ENCODE results near the gene ARSG. TPM values are rescaled to one million over a fixed set of nuclear protein-coding genes. Genes with fewer than 3 reads are reported as not detected.
"Not testable (repeated sequence)": the region's sequence is repeated elsewhere in the genome, so short reads cannot be mapped to it uniquely, and the experiment has no call there.

Gene ARSG
- polyA plus RNA-seq, 2 of the 4 experiments (the other 2 are of a cell fraction): 0.57 to 1.7 TPM

DNA sequence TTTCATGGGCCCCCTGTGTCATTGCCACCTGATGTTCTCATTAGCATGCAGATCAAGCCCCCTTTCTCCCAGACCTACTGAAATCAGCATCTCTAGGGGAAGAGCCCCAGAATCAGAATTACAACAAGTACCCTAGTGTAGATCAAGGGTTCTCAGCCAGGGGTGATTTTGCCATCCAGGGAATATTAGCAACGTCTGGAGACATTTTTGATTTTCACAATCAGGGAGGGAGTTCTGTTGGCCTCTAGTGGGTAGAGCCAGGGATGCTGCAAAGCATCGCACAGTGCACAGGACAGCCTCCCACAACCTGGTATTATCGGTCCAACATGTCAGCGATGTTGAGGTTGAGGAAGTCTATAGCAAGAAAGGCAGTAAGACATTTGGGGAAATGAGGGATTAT is 36.1 kb upstream of the ARSG start:
- no peak overlapping the region for H3K4me2 ChIP-seq
- ChIA-PET POLR2A (no interaction called here), CTCF (interaction anchor here (1.2 to 3.0 kb wide), 3 partner anchors 7 to 181 kb away, joined by 7 to 17 read pairs (median 12); no protein-coding TSS in a partner anchor)
- 81% methylated on average over 4 of the region's 4 CpGs for WGBS (ENCODE audit: missing lambda C conversion rate)
- no peak overlapping the region for H3K4me3 ChIP-seq
- TF ChIP-seq NFE2L2 (conservative IDR thresholded peaks at IDR 0.05; ENCODE audit: low read length): no peak
- no peak for TF ChIP-seq RCOR1 (IDR thresholded peaks at IDR 0.05; ENCODE audit: low read depth, low read length)
- TF ChIP-seq, protein P1, sequence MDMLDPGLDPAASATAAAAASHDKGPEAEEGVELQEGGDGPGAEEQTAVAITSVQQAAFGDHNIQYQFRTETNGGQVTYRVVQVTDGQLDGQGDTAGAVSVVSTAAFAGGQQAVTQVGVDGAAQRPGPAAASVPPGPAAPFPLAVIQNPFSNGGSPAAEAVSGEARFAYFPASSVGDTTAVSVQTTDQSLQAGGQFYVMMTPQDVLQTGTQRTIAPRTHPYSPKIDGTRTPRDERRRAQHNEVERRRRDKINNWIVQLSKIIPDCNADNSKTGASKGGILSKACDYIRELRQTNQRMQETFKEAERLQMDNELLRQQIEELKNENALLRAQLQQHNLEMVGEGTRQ (IDR thresholded peaks at IDR 0.05): no peak
- no peak for TF ChIP-seq JUN (IDR thresholded peaks at IDR 0.05)
- no peak for TF ChIP-seq GATA3 (IDR thresholded peaks at IDR 0.05; ENCODE audit: borderline replicate concordance)
- TF ChIP-seq RFX5 (IDR thresholded peaks at IDR 0.05): no peak
- TF ChIP-seq, protein P2, sequence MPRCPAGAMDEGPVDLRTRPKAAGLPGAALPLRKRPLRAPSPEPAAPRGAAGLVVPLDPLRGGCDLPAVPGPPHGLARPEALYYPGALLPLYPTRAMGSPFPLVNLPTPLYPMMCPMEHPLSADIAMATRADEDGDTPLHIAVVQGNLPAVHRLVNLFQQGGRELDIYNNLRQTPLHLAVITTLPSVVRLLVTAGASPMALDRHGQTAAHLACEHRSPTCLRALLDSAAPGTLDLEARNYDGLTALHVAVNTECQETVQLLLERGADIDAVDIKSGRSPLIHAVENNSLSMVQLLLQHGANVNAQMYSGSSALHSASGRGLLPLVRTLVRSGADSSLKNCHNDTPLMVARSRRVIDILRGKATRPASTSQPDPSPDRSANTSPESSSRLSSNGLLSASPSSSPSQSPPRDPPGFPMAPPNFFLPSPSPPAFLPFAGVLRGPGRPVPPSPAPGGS (IDR thresholded peaks at IDR 0.05): no peak
- TF ChIP-seq SREBF2 (IDR thresholded peaks at IDR 0.05): no peak
- TF ChIP-seq EHMT2 (IDR thresholded peaks at IDR 0.05; ENCODE audit: low read depth): no peak
- TF ChIP-seq SMC3 (IDR thresholded peaks at IDR 0.05): no peak
- TF ChIP-seq EHF (CRISPR knock-in tag; IDR thresholded peaks at IDR 0.05): no peak
- TF ChIP-seq, protein P3, sequence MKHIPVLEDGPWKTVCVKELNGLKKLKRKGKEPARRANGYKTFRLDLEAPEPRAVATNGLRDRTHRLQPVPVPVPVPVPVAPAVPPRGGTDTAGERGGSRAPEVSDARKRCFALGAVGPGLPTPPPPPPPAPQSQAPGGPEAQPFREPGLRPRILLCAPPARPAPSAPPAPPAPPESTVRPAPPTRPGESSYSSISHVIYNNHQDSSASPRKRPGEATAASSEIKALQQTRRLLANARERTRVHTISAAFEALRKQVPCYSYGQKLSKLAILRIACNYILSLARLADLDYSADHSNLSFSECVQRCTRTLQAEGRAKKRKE (CRISPR knock-in tag; IDR thresholded peaks at IDR 0.05; ENCODE audit: low read depth): no peak
- TF ChIP-seq PHF8 (IDR thresholded peaks at IDR 0.05; ENCODE audit: borderline replicate concordance, low read depth): no peak
- TF ChIP-seq EP300 (IDR thresholded peaks at IDR 0.05): no peak
- TF ChIP-seq NPAS2 (CRISPR knock-in tag; IDR thresholded peaks at IDR 0.05; ENCODE audit: borderline replicate concordance): no peak
- TF ChIP-seq TP53 (CRISPR knock-in tag; IDR thresholded peaks at IDR 0.05): no peak
- TF ChIP-seq MAFK (IDR thresholded peaks at IDR 0.05; ENCODE audit: partially characterized antibody): no peak
- TF ChIP-seq, protein P4, sequence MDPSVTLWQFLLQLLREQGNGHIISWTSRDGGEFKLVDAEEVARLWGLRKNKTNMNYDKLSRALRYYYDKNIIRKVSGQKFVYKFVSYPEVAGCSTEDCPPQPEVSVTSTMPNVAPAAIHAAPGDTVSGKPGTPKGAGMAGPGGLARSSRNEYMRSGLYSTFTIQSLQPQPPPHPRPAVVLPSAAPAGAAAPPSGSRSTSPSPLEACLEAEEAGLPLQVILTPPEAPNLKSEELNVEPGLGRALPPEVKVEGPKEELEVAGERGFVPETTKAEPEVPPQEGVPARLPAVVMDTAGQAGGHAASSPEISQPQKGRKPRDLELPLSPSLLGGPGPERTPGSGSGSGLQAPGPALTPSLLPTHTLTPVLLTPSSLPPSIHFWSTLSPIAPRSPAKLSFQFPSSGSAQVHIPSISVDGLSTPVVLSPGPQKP (IDR thresholded peaks at IDR 0.05; ENCODE audit: low read depth, low read length): no peak
- no peaks in the 10 kb centered on the region for H3K4me1 ChIP-seq
- H3K9me3 ChIP-seq: no peaks in the 10 kb centered on the region
- FAIRE-seq (no peak), ATAC-seq (no peak), DNase-seq (ENCODE audit: low read depth in 1 of 2, low spot score in 1 of 2) (no peak)
- no peak overlapping the region for H3K27ac ChIP-seq

DNA sequence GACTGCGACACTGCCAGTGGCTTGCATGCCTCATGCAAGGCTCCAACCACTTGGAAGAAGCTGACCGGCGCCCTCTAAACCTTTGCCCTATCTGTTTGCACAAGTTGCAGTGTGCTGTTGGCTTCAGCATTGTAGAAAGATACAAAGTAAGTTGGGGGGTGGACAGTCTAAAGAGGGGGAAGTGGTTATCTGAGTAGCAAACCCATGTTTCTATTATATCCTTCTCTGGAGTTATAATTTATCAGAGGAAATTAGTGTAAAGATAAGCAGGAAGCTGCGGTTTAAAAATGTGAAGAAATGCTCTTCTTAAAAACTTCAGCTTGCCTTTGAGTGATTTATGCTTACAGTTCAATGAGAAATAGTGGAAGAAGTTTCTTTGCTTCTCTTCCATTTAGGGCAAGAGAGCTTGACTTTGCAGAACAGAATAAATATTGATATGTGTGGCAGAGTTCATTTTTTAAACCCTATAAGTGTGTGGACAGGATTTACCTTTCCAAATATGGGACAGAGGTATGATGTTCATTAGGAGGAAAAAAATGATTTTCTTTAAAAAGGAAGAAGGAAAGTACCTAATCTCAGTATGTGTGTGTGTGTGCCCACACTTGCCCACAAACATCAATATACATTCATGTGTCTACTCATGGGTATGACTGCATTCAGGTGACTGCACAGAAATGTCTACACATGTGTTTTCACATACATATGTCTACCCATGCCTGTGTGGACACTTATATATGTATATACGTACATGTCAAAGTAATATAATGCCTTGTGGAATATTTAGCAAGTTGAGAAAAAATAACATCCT is 35.4 kb upstream of the ARSG start:
- H3K4me1 ChIP-seq: no peaks in the 10 kb centered on the region
- no peak for ATAC-seq
- peak; percentile 81 for FAIRE-seq
- DNase-seq (ENCODE audit: low read depth in 1 of 2, low spot score in 1 of 2): no peak
- no peaks in the 10 kb centered on the region for H3K9me3 ChIP-seq
- no peak overlapping the region for H3K27ac ChIP-seq
- POLR2A ChIA-PET: interaction anchor here (0.7 kb wide), 1 partner anchor 8 kb away, joined by 3 read pairs; no protein-coding TSS in a partner anchor
- TF ChIP-seq ZC3H11A (IDR thresholded peaks at IDR 0.05) (no peak), PHF8 (IDR thresholded peaks at IDR 0.05; ENCODE audit: borderline replicate concordance, low read depth) (no peak), HOXB13 (CRISPR knock-in tag; IDR thresholded peaks at IDR 0.05; ENCODE audit: low read depth) (no peak), RCOR1 (IDR thresholded peaks at IDR 0.05; ENCODE audit: low read depth, low read length) (no peak), HEYL (CRISPR knock-in tag; IDR thresholded peaks at IDR 0.05) (no peak), CEBPB (IDR thresholded peaks at IDR 0.05) (no peak), CBX2 (IDR thresholded peaks at IDR 0.05; ENCODE audit: borderline replicate concordance, low read depth) (no peak)
- TF ChIP-seq, protein P5, sequence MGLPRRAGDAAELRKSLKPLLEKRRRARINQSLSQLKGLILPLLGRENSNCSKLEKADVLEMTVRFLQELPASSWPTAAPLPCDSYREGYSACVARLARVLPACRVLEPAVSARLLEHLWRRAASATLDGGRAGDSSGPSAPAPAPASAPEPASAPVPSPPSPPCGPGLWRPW (IDR thresholded peaks at IDR 0.05): no peak
- no peak overlapping the region for H3K4me2 ChIP-seq
- 83% methylated on average over 5 of the region's 5 CpGs for WGBS (ENCODE audit: missing lambda C conversion rate)
- no peak overlapping the region for H3K4me3 ChIP-seq
- CTCF ChIA-PET: interaction anchor here (0.7 to 3.0 kb wide), 2 partner anchors 36 to 144 kb away, joined by 3 to 12 read pairs; no protein-coding TSS in a partner anchor

DNA sequence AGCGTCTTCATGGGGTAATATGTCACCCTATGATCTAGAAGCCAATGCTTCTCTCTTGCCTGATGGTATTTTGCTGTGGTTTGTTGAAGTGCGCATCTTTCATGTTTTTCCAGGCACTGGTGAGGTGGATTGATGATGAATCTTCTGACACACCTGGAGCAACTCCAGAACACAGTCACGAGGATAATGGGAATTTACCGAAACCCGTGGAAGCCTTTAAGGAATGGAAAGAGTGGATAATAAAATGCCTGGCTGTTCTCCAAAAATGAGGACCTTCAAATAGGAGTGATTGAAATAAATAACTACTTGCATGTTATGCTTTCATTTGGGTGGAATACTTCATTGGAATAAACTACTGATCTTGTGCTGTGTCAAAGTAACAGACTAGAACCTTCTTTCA is 34.6 kb upstream of the ARSG start:
- H3K4me3 ChIP-seq; DNase-seq (ENCODE audit: low read depth in 1 of 2, low spot score in 1 of 2); H3K27ac ChIP-seq; H3K9me3 ChIP-seq; ATAC-seq; POLR2A ChIA-PET; H3K4me1 ChIP-seq; FAIRE-seq; H3K4me2 ChIP-seq: not testable (repeated sequence)
- 86% methylated on average over 5 of the region's 5 CpGs for WGBS (ENCODE audit: missing lambda C conversion rate)
- CTCF ChIA-PET: interaction anchor here (1.0 to 3.0 kb wide), 4 partner anchors 8 to 175 kb away, joined by 3 to 12 read pairs (median 4); partner anchors contain the start of gene AMZ2
